ENCODE results near the gene GOLGA8A. TPM values are rescaled to one million over a fixed set of nuclear protein-coding genes. Genes with fewer than 3 reads are reported as not detected.
"Not testable (repeated sequence)": the region's sequence is repeated elsewhere in the genome, so short reads cannot be mapped to it uniquely, and the experiment has no call there.

The GOLGA8A gene
- total RNA-seq, 3 donors from 2014 or later (not counting 1 experiment from before 2014, with no cell fraction given), result 174 to 265 (median 201) TPM

GRCh38 chr15:34408973-34409372, 28.6 kb downstream of the GOLGA8A start:
- H3K36me3 Mint-ChIP-seq; H3K4me1 ChIP-seq (ENCODE audit: control insufficient read depth, insufficient read depth, low read length); intact Hi-C loops (cut with micrococcal nuclease); DNase-seq; H3K36me3 ChIP-seq (ENCODE audit: control insufficient read depth, insufficient read depth, low read length); H3K9me3 Mint-ChIP-seq; H3K27me3 Mint-ChIP-seq (ENCODE audit: low read depth in 2 of 2); H3K4me1 Mint-ChIP-seq; H3K27ac Mint-ChIP-seq; H3K4me3 ChIP-seq (ENCODE audit: low read length); H3K27ac ChIP-seq (ENCODE audit: low read length); ATAC-seq; H3K27me3 ChIP-seq (ENCODE audit: control insufficient read depth, insufficient read depth, low read length); H3K4me3 Mint-ChIP-seq; H3K9me3 ChIP-seq (ENCODE audit: control insufficient read depth, insufficient read depth, low read length): not testable (repeated sequence)
- WGBS (ENCODE audit: insufficient coverage), result no CpG with 5 or more reads among the region's 10 CpGs

GRCh38 chr15:34403899-34404298, 33.7 kb downstream of the GOLGA8A start:
- H3K27ac ChIP-seq (ENCODE audit: low read length); H3K4me1 Mint-ChIP-seq; H3K27me3 Mint-ChIP-seq (ENCODE audit: low read depth in 2 of 2); H3K4me3 ChIP-seq (ENCODE audit: low read length); H3K9me3 Mint-ChIP-seq; H3K4me3 Mint-ChIP-seq; H3K4me1 ChIP-seq (ENCODE audit: control insufficient read depth, insufficient read depth, low read length); H3K27ac Mint-ChIP-seq; intact Hi-C loops (cut with micrococcal nuclease); H3K9me3 ChIP-seq (ENCODE audit: control insufficient read depth, insufficient read depth, low read length); H3K36me3 Mint-ChIP-seq; DNase-seq; H3K27me3 ChIP-seq (ENCODE audit: control insufficient read depth, insufficient read depth, low read length); H3K36me3 ChIP-seq (ENCODE audit: control insufficient read depth, insufficient read depth, low read length): not testable (repeated sequence)
- ATAC-seq, result peak in 1 of 3 donors; percentile 18
- no CpG with 5 or more reads among the region's 3 CpGs for WGBS (ENCODE audit: insufficient coverage)

- H3K9me3 ChIP-seq (ENCODE audit: control insufficient read depth, insufficient read depth, low read length); H3K4me3 ChIP-seq (ENCODE audit: low read length); H3K36me3 ChIP-seq (ENCODE audit: control insufficient read depth, insufficient read depth, low read length); H3K4me1 ChIP-seq (ENCODE audit: control insufficient read depth, insufficient read depth, low read length); H3K9me3 Mint-ChIP-seq; intact Hi-C loops (cut with micrococcal nuclease); H3K4me3 Mint-ChIP-seq; H3K4me1 Mint-ChIP-seq; H3K27ac ChIP-seq (ENCODE audit: low read length); H3K27me3 ChIP-seq (ENCODE audit: control insufficient read depth, insufficient read depth, low read length); H3K27me3 Mint-ChIP-seq (ENCODE audit: low read depth in 2 of 2); H3K36me3 Mint-ChIP-seq; H3K27ac Mint-ChIP-seq; DNase-seq: not testable (repeated sequence)
- peak; percentile 40 to 57 (median 42) for ATAC-seq
- WGBS (ENCODE audit: insufficient coverage), result no CpG with 5 or more reads among the region's 4 CpGs
Observed at GRCh38 chr15:34403160-34403598, 34.4 kb downstream of the GOLGA8A start.

DNA sequence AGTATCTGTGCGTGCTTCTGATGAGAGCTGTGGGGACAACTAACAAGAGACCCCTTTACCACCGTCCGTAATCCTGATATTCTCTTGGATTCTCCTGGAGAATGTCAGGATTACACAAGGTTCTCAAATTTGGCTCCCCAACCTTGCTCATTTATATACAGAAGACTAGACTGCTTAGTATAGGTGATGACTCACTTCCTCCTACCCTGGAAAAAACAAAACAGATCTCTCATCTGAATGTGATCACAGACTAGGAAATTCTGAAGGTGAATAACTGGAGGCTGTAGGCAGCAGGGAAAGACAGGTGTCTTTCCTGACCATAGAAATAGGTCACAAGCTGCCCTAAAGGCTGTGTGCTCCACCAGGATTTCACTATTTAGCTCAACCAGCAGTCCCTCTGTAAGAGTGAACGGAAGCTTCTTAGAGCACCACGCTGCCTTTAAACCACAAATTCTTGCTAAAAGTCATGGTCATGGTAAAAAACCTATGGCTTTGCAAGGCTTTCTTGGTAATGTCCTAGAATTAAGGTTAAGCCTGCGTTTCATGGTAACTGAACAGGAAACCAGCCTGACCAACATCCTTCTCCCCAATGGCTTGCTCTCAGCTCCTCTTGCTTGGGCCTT, 39.9 kb downstream of the GOLGA8A start:
- H3K36me3 Mint-ChIP-seq; H3K9me3 ChIP-seq (ENCODE audit: control insufficient read depth, insufficient read depth, low read length); H3K27me3 Mint-ChIP-seq (ENCODE audit: low read depth in 2 of 2); H3K4me3 ChIP-seq (ENCODE audit: low read length); intact Hi-C loops (cut with micrococcal nuclease); DNase-seq; H3K4me1 Mint-ChIP-seq; H3K36me3 ChIP-seq (ENCODE audit: control insufficient read depth, insufficient read depth, low read length); H3K27me3 ChIP-seq (ENCODE audit: control insufficient read depth, insufficient read depth, low read length); H3K9me3 Mint-ChIP-seq; H3K4me1 ChIP-seq (ENCODE audit: control insufficient read depth, insufficient read depth, low read length); H3K27ac Mint-ChIP-seq; H3K4me3 Mint-ChIP-seq: not testable (repeated sequence)
- peak overlapping the region; percentile 48 for H3K27ac ChIP-seq (ENCODE audit: low read length)
- peak; percentile 39 to 70 (median 67) for ATAC-seq
- 34% methylated on average over 2 of the region's 6 CpGs for WGBS (ENCODE audit: insufficient coverage)

GRCh38 chr15:34392981-34393380, 44.6 kb downstream of the GOLGA8A start:
- intact Hi-C loops (cut with micrococcal nuclease); DNase-seq; H3K4me1 Mint-ChIP-seq; H3K27me3 Mint-ChIP-seq (ENCODE audit: low read depth in 2 of 2); H3K27me3 ChIP-seq (ENCODE audit: control insufficient read depth, insufficient read depth, low read length); H3K36me3 ChIP-seq (ENCODE audit: control insufficient read depth, insufficient read depth, low read length); H3K4me3 Mint-ChIP-seq; ATAC-seq; H3K27ac ChIP-seq (ENCODE audit: low read length); H3K4me3 ChIP-seq (ENCODE audit: low read length); H3K9me3 Mint-ChIP-seq; H3K4me1 ChIP-seq (ENCODE audit: control insufficient read depth, insufficient read depth, low read length); H3K36me3 Mint-ChIP-seq; H3K9me3 ChIP-seq (ENCODE audit: control insufficient read depth, insufficient read depth, low read length); H3K27ac Mint-ChIP-seq: not testable (repeated sequence)
- no CpG with 5 or more reads among the region's 2 CpGs for WGBS (ENCODE audit: insufficient coverage)

GRCh38 chr15:34389594-34390086, 48.0 kb downstream of the GOLGA8A start:
- H3K36me3 Mint-ChIP-seq; H3K27ac Mint-ChIP-seq; H3K27me3 ChIP-seq (ENCODE audit: control insufficient read depth, insufficient read depth, low read length); H3K27me3 Mint-ChIP-seq (ENCODE audit: low read depth in 2 of 2); H3K36me3 ChIP-seq (ENCODE audit: control insufficient read depth, insufficient read depth, low read length); H3K4me1 Mint-ChIP-seq; DNase-seq; H3K9me3 Mint-ChIP-seq; H3K9me3 ChIP-seq (ENCODE audit: control insufficient read depth, insufficient read depth, low read length); H3K4me3 ChIP-seq (ENCODE audit: low read length); intact Hi-C loops (cut with micrococcal nuclease); ATAC-seq; H3K4me3 Mint-ChIP-seq; H3K27ac ChIP-seq (ENCODE audit: low read length); H3K4me1 ChIP-seq (ENCODE audit: control insufficient read depth, insufficient read depth, low read length): not testable (repeated sequence)
- WGBS (ENCODE audit: insufficient coverage), result no CpG with 5 or more reads among the region's 16 CpGs

Other genes starting within 250 kb of the GOLGA8A start
- 10 to 100 TPM; 24.0 to 33.8 (median 26.1) TPM for gene KATNBL1, start 227.7 kb downstream of the GOLGA8A start, total RNA-seq
- 10 to 100 TPM; 72.4 to 78.4 (median 77.3) TPM for gene EMC4, start 212.8 kb downstream of the GOLGA8A start, total RNA-seq
- gene SLC12A6, start 100.0 kb downstream of the GOLGA8A start, total RNA-seq, result 10 to 100 TPM; 56.1 to 82.9 (median 79.5) TPM
- gene NOP10, start 94.7 kb downstream of the GOLGA8A start, total RNA-seq, result 10 to 100 TPM; 56.6 to 69.9 (median 56.7) TPM
- gene NUTM1, start 94.5 kb downstream of the GOLGA8A start, total RNA-seq, result not detected
- 10 to 100 TPM; 42.1 to 50.1 (median 44.5) TPM for gene LPCAT4, start 70.6 kb downstream of the GOLGA8A start, total RNA-seq
- 100 to 1,000 TPM; 156 to 239 (median 183) TPM for gene GOLGA8B, start 145.8 kb upstream of the GOLGA8A start, total RNA-seq